Motor neuron (in vitro differentiated cells): Measurements from ENCODE around the gene SBNO2. TPM values are rescaled to one million over a fixed set of nuclear protein-coding genes. Genes with fewer than 3 reads are reported as not detected.
A peak's percentile ranks its signal among the peaks of the same experiment; 100 is the strongest.

Experiments
- ATAC-seq, 8 experiments: fragments of 200-7000 bp; cut with Tn5 transposase; replicated peaks in 6 of 8; 2 replicates each; pipeline ENCODE4 v1.8.0; 2021; ENCODE audit warnings: mild to moderate bottlenecking in 8 of 8, moderate library complexity in 8 of 8
- H3K27ac ChIP-seq, 2 donors: fragments of 250-450 bp; sonication (Bioruptor Pico); 2 replicates each; pipeline ENCODE4 v1.9.0; 2021; ENCODE audit warnings: antibody characterized with exemption in 2 of 2, mild to moderate bottlenecking in 2 of 2, moderate library complexity in 1 of 2
- H3K4me1 ChIP-seq, 2 donors: fragments of 250-450 bp; sonication (Bioruptor Pico); replicated peaks in 1 of 2; 2 replicates each; pipeline ENCODE4 v1.6.1; 2021; ENCODE audit warnings: antibody characterized with exemption in 2 of 2, mild to moderate bottlenecking in 2 of 2, moderate library complexity in 1 of 2
- H3K4me3 ChIP-seq, 5 donors: fragments of 250-450 bp; sonication (Bioruptor Pico); 2 replicates each; pipeline ENCODE4 v1.9.0; 2021; ENCODE audit warnings: antibody characterized with exemption in 5 of 5, mild to moderate bottlenecking in 5 of 5, moderate library complexity in 4 of 5
- WGBS, 10 experiments: fragments of 450-650 bp; shearing (Covaris generic); methylation state at CpG; one replicate each; pipeline ENCODE4 v1.0.0; 2022; 5-methylcytosine and 5-hydroxymethylcytosine counted together
- in situ Hi-C, 9 experiments: fragments of 400-800 bp; cut with MboI; loops; one replicate each; pipeline ENCODE4 v1.15.0; 2021; ENCODE audit warnings: low sequenced_read_pairs in 9 of 9, low pct_unique_long_range_greater_than_20kb in 2 of 9; ENCODE audit not compliant: unreplicated experiment in 9 of 9
- total RNA-seq, 8 experiments: library from RNA; unstranded; fragments of 300-600 nt; gene quantifications; 2 replicates each; pipeline versions ENCODE4 v1.2.3 to v1.2.4, GENCODE V29; 2022

SBNO2 gene
- total RNA-seq, 8 experiments from 2014 or later = 5.6 to 54.9 (median 22.5) TPM

GRCh38 chr19:1093330-1093729, 80.7 kb downstream of the SBNO2 start:
- in situ Hi-C loops = no loop called here
- 87 to 100% (median 100%) methylated on average over 2 to 5 of the region's 15 CpGs; no CpG with 5 or more reads in 7 of the 10 experiments for WGBS, 10 experiments
- no peak for ATAC-seq
- Histone ChIP-seq H3K27ac (no peak overlapping the region), H3K4me3 (peak overlapping the region in 1 of 5 donors; percentile 95), H3K4me1 (peaks cover 7 to 9% of the 10 kb centered on the region in 2 donors)

GRCh38 chr19:1091544-1092175, 82.4 kb downstream of the SBNO2 start:
- Histone ChIP-seq H3K4me1 (peaks cover 7 to 9% of the 10 kb centered on the region in 2 donors), H3K27ac (no peak overlapping the region), H3K4me3 (no peak overlapping the region)
- WGBS, 10 experiments = 100% methylated on average over 1 to 5 of the region's 27 CpGs; no CpG with 5 or more reads in 7 of the 10 experiments
- in situ Hi-C loops = no loop called here
- no peak for ATAC-seq

- H3K4me1 ChIP-seq = peaks cover 7 to 9% of the 10 kb centered on the region in 2 donors
- no peak overlapping the region for H3K27ac ChIP-seq
- WGBS, 10 experiments = 88 to 100% (median 98%) methylated on average over 1 to 19 of the region's 38 CpGs; no CpG with 5 or more reads in 6 of the 10 experiments
- no peak overlapping the region for H3K4me3 ChIP-seq
- no peak for ATAC-seq
- in situ Hi-C loops = no loop called here
Observed at GRCh38 chr19:1090731-1091543, 83.1 kb downstream of the SBNO2 start.

- ATAC-seq = no peak
- in situ Hi-C loops = no loop called here
- WGBS, 10 experiments = no CpG with 5 or more reads among the region's 22 CpGs
- H3K27ac ChIP-seq = no peak overlapping the region
- peaks cover 7 to 9% of the 10 kb centered on the region in 2 donors for H3K4me1 ChIP-seq
- no peak overlapping the region for H3K4me3 ChIP-seq
Observed at GRCh38 chr19:1089891-1090290, 84.2 kb downstream of the SBNO2 start.

- H3K4me1 ChIP-seq = peaks cover 7 to 8% of the 10 kb centered on the region in 2 donors
- no CpG with 5 or more reads among the region's 32 CpGs for WGBS, 10 experiments
- H3K27ac ChIP-seq = no peak overlapping the region
- no peak overlapping the region for H3K4me3 ChIP-seq
- no peak for ATAC-seq
- in situ Hi-C loops = no loop called here
Observed at GRCh38 chr19:1089126-1089771, 84.8 kb downstream of the SBNO2 start.

- Histone ChIP-seq H3K4me1 (peaks cover under 1 to 1% of the 10 kb centered on the region in 2 donors), H3K27ac (no peak overlapping the region), H3K4me3 (no peak overlapping the region)
- peak in 2 of 8 experiments; percentile 5 to 14 for ATAC-seq
- in situ Hi-C loops = no loop called here
- 67% methylated on average over 1 of the region's 27 CpGs; no CpG with 5 or more reads in 9 of the 10 experiments for WGBS, 10 experiments
Observed at GRCh38 chr19:1088416-1089010, 85.6 kb downstream of the SBNO2 start.

- WGBS, 10 experiments = 40 to 100% (median 88%) methylated on average over 3 to 10 of the region's 27 CpGs; no CpG with 5 or more reads in 3 of the 10 experiments
- no peak for ATAC-seq
- Histone ChIP-seq H3K4me1 (peaks cover 0 to 2% of the 10 kb centered on the region in 2 donors), H3K4me3 (no peak overlapping the region), H3K27ac (no peak overlapping the region)
- in situ Hi-C loops = no loop called here
Observed at GRCh38 chr19:1087813-1088415, 86.2 kb downstream of the SBNO2 start.

GRCh38 chr19:1086613-1087012, 87.5 kb downstream of the SBNO2 start:
- no peak overlapping the region for H3K27ac ChIP-seq
- 76 to 86% (median 80%) methylated on average over 1 to 9 of the region's 21 CpGs; no CpG with 5 or more reads in 7 of the 10 experiments for WGBS, 10 experiments
- no peak for ATAC-seq

GRCh38 chr19:1085676-1086442, 88.2 kb downstream of the SBNO2 start:
- ATAC-seq = peak in 1 of 8 experiments; percentile 5
- WGBS, 10 experiments = 0 to 86% (median 40%) methylated on average over 1 to 6 of the region's 38 CpGs; no CpG with 5 or more reads in 7 of the 10 experiments
- no peak overlapping the region for H3K27ac ChIP-seq
- peaks cover 0 to 12% of the 10 kb centered on the region in 2 donors for H3K4me1 ChIP-seq
- H3K4me3 ChIP-seq = no peak overlapping the region
- in situ Hi-C loops = no loop called here

More at GRCh38 chr19:1086613-1087012, 87.5 kb downstream of the SBNO2 start:
- in situ Hi-C loops = no loop called here
- H3K4me3 ChIP-seq = no peak overlapping the region
- peaks cover 0 to 11% of the 10 kb centered on the region in 2 donors for H3K4me1 ChIP-seq

GRCh38 chr19:1085053-1085658, 88.9 kb downstream of the SBNO2 start:
- peak in 1 of 8 experiments; percentile 7 for ATAC-seq
- 60 to 100% (median 86%) methylated on average over 1 to 3 of the region's 8 CpGs; no CpG with 5 or more reads in 2 of the 10 experiments for WGBS, 10 experiments
- Histone ChIP-seq H3K4me1 (peaks cover 0 to 12% of the 10 kb centered on the region in 2 donors), H3K27ac (no peak overlapping the region), H3K4me3 (no peak overlapping the region)
- in situ Hi-C loops = no loop called here

- no peak overlapping the region for H3K4me3 ChIP-seq
- no peak overlapping the region for H3K27ac ChIP-seq
- no peak for ATAC-seq
- peaks cover 0 to 12% of the 10 kb centered on the region in 2 donors for H3K4me1 ChIP-seq
- 67 to 100% (median 95%) methylated on average over 1 to 12 of the region's 43 CpGs; no CpG with 5 or more reads in 2 of the 10 experiments for WGBS, 10 experiments
- in situ Hi-C loops = no loop called here
Observed at GRCh38 chr19:1084024-1084868, 89.8 kb downstream of the SBNO2 start.
